HG03045 (cell line): ENCODE data around the gene C1QTNF7.

Source experiments
- ATAC-seq: cut with Tn5 transposase; IDR thresholded peaks from one replicate; pipeline ENCODE4 v1.9.1; 2021; ENCODE audit warnings: mild to moderate bottlenecking, moderate library complexity; ENCODE audit not compliant: unreplicated experiment

The C1QTNF7 gene

GRCh38 chr4:15413010-15413622 lies 14.7 kb upstream of the C1QTNF7 start:
- no peak for ATAC-seq

GRCh38 chr4:15413623-15414019 lies 14.2 kb upstream of the C1QTNF7 start:
- ATAC-seq: no peak

GRCh38 chr4:15414551-15415091 lies 13.2 kb upstream of the C1QTNF7 start:
- ATAC-seq: no peak

GRCh38 chr4:15416357-15417232 lies 11.2 kb upstream of the C1QTNF7 start:
- no peak for ATAC-seq

- ATAC-seq: no peak
These were observed 10.6 kb upstream of the C1QTNF7 start for GRCh38 chr4:15417233-15417660.

GRCh38 chr4:15418956-15419355 lies 8.9 kb upstream of the C1QTNF7 start:
- no peak for ATAC-seq

GRCh38 chr4:15420642-15421041 lies 7.2 kb upstream of the C1QTNF7 start:
- ATAC-seq: no peak

- ATAC-seq: peak; percentile 72
These were observed 4.5 kb upstream of the C1QTNF7 start for GRCh38 chr4:15423285-15423711.

- no peak for ATAC-seq
These were observed 2.3 kb upstream of the C1QTNF7 start for GRCh38 chr4:15425520-15425919.

GRCh38 chr4:15427161-15427560 lies 672 bp upstream of the C1QTNF7 start:
- no peak for ATAC-seq

GRCh38 chr4:15428611-15429010 lies 778 bp downstream of the C1QTNF7 start:
- no peak for ATAC-seq

- no peak for ATAC-seq
These were observed 6.3 kb downstream of the C1QTNF7 start for GRCh38 chr4:15434091-15434490.

GRCh38 chr4:15434676-15435075 lies 6.8 kb downstream of the C1QTNF7 start:
- no peak for ATAC-seq

- ATAC-seq: no peak
These were observed 8.7 kb downstream of the C1QTNF7 start for GRCh38 chr4:15436513-15436912.

GRCh38 chr4:15438939-15439524 lies 11.2 kb downstream of the C1QTNF7 start:
- ATAC-seq: no peak

GRCh38 chr4:15443371-15444160 lies 15.7 kb downstream of the C1QTNF7 start:
- ATAC-seq: no peak

GRCh38 chr4:15444276-15444675 lies 16.4 kb downstream of the C1QTNF7 start:
- no peak for ATAC-seq

GRCh38 chr4:15444879-15445547 lies 17.2 kb downstream of the C1QTNF7 start:
- ATAC-seq: no peak

GRCh38 chr4:15451181-15451865 lies 23.5 kb downstream of the C1QTNF7 start:
- no peak for ATAC-seq
